GM23248 (cell line): ENCODE data around the gene WDR11. TPM values are rescaled to one million over a fixed set of nuclear protein-coding genes. Genes with fewer than 3 reads are reported as not detected.

Source experiments
- DNase-seq: peaks from one replicate; pipeline ENCODE4 v3.0.0-alpha.2; 2015
- H2AFZ ChIP-seq: fragments of 200-600 bp; sonication (generic); 2 replicates; pipeline ENCODE4 v1.6.1; 2016; ENCODE audit warnings: antibody characterized with exemption
- H3F3A ChIP-seq: fragments of 200-600 bp; sonication (generic); 2 replicates; pipeline ENCODE4 v1.6.1; 2016; ENCODE audit warnings: mild to moderate bottlenecking, antibody characterized with exemption, mixed run types; ENCODE audit not compliant: insufficient read depth
- H3K27ac ChIP-seq: fragments of 200-600 bp; sonication (generic); 2 replicates; pipeline ENCODE4 v1.5.1; 2016; ENCODE audit warnings: mild to moderate bottlenecking
- H3K27me3 ChIP-seq: fragments of 200-600 bp; sonication (generic); replicated peaks from 2 replicates; pipeline ENCODE4 v1.6.1; 2016; ENCODE audit warnings: mild to moderate bottlenecking; ENCODE audit not compliant: insufficient read depth
- H3K36me3 ChIP-seq: fragments of 200-600 bp; sonication (generic); 2 replicates; pipeline ENCODE4 v1.6.1; 2016; ENCODE audit warnings: low read depth, mild to moderate bottlenecking
- H3K4me1 ChIP-seq: fragments of 200-600 bp; sonication (generic); 2 replicates; pipeline ENCODE4 v1.6.1; 2016; ENCODE audit warnings: mild to moderate bottlenecking; ENCODE audit not compliant: insufficient read depth
- H3K4me2 ChIP-seq: fragments of 200-600 bp; sonication (generic); one replicate; pipeline ENCODE4 v1.6.1; 2016; ENCODE audit warnings: mild to moderate bottlenecking; ENCODE audit not compliant: unreplicated experiment
- H3K4me3 ChIP-seq: fragments of 200-600 bp; sonication (generic); 2 replicates; pipeline ENCODE4 v1.5.1; 2016; ENCODE audit warnings: mild to moderate bottlenecking
- H3K79me2 ChIP-seq: fragments of 200-600 bp; sonication (generic); 2 replicates; pipeline ENCODE4 v1.6.1; 2016; ENCODE audit warnings: mild to moderate bottlenecking; ENCODE audit not compliant: insufficient read depth
- H3K9ac ChIP-seq: fragments of 200-600 bp; sonication (generic); 2 replicates; pipeline ENCODE4 v1.6.1; 2016; ENCODE audit warnings: mild to moderate bottlenecking
- H3K9me2 ChIP-seq: fragments of 200-600 bp; sonication (generic); 2 replicates; pipeline ENCODE4 v1.6.1; 2016; ENCODE audit warnings: mixed run types, mild to moderate bottlenecking, moderate library complexity; ENCODE audit not compliant: insufficient read depth
- H3K9me3 ChIP-seq: fragments of 200-600 bp; sonication (generic); one replicate; pipeline ENCODE4 v1.6.1; 2017; ENCODE audit warnings: low read depth
- H4K20me1 ChIP-seq: fragments of 200-600 bp; sonication (generic); 2 replicates; pipeline ENCODE4 v1.6.0; 2016; ENCODE audit not compliant: insufficient read depth
- EZH2 ChIP-seq: fragments of 200-600 bp; sonication (generic); IDR thresholded peaks from 2 replicates; pipeline ENCODE4 v1.6.1; 2018; ENCODE audit warnings: antibody characterized with exemption, mild to moderate bottlenecking; ENCODE audit not compliant: insufficient read depth, poor library complexity, severe bottlenecking
- EZH2phosphoT487 ChIP-seq: fragments of 200-600 bp; sonication (generic); IDR thresholded peaks from 2 replicates; pipeline ENCODE4 v1.6.1; 2018; ENCODE audit warnings: antibody characterized with exemption, moderate library complexity, mild to moderate bottlenecking, low read depth; ENCODE audit not compliant: insufficient read depth
- WGBS, 2 experiments: methylation state at CpG; one replicate each; pipeline ENCODE4 v1.1.6; 2015 to 2017; ENCODE audit warnings: low lambda C conversion rate in 2 of 2, low coverage in 1 of 2; ENCODE audit errors: missing lambda C conversion rate in 2 of 2; 5-methylcytosine and 5-hydroxymethylcytosine counted together
- in situ Hi-C: fragments of 300-500 bp; cut with MboI; formaldehyde crosslinking; loops from 2 replicates; pipeline ENCODE4 v1.15.0; 2020
- polyA plus RNA-seq: library from polyadenylated mRNA; unstranded; fragments of >200 nt; fragmentation: Nextera tagmentation; extraction: Ambion mirVana; gene quantifications from 2 replicates; pipeline ENCODE4 v1.2.1, GENCODE V29; 2016
- total RNA-seq: library from RNA; depleted of rRNA; stranded (reverse); fragments of >200 nt; shearing (Covaris generic); gene quantifications from 2 replicates; pipeline ENCODE4 v1.2.3, GENCODE V29; 2014

The WDR11 gene
- total and polyA plus RNA-seq, 2 experiments from 2014 or later: 27.0 to 61.8 TPM

DNA sequence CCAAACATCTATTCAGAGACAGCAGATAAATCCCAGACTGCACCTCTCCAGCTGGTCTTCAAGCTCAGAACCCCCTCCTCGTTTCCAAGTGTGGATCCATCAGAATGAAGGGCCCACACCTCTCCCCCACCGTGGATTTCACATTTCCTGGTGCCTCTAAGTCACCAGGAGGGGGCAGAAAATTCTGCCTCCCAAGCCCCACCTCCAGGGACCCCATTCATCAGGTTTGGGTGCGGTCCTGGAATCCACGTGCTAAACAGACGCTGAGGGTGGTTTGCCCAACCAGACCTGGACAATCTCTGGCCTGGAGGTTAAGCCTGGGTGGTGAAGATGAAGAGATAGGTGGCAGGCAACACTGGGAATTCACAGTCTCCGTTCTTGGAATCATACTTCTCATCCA is 92.4 kb downstream of the WDR11 start:
- in situ Hi-C loops: loop anchor here (10.0 kb wide), 2 partner anchors 791 to 961 kb away; no protein-coding TSS in a partner anchor
- H2AFZ ChIP-seq: no peak overlapping the region
- TF ChIP-seq EZH2phosphoT487 (no peak), EZH2 (no peak)

GRCh38 chr10:120944586-120945125 is 93.5 kb downstream of the WDR11 start:
- no peak overlapping the region for H2AFZ ChIP-seq
- no peaks in the 10 kb centered on the region for H3K9me3 ChIP-seq
- WGBS, 2 experiments: 63 to 83% methylated on average over 4 of the region's 4 CpGs
- no peak overlapping the region for H3K4me3 ChIP-seq
- H4K20me1 ChIP-seq: no peaks in the 10 kb centered on the region
- no peaks in the 10 kb centered on the region for H3K9me2 ChIP-seq
- no peaks in the 10 kb centered on the region for H3K79me2 ChIP-seq
- in situ Hi-C loops: loop anchor here (10.0 kb wide), 2 partner anchors 790 to 960 kb away; no protein-coding TSS in a partner anchor
- H3K36me3 ChIP-seq: no peaks in the 10 kb centered on the region
- no peak for DNase-seq
- H3F3A ChIP-seq: no peaks in the 10 kb centered on the region
- no peak for TF ChIP-seq EZH2
- TF ChIP-seq EZH2phosphoT487: no peak
- H3K4me2 ChIP-seq: no peak overlapping the region
- H3K27ac ChIP-seq: no peak overlapping the region
- H3K4me1 ChIP-seq: no peaks in the 10 kb centered on the region
- no peak overlapping the region for H3K9ac ChIP-seq
- 0 out of 2 replicates have a peak, but pooled peaks cover under 1% of the 10 kb centered on the region for H3K27me3 ChIP-seq

More for the DNA sequence above, 92.4 kb downstream of the WDR11 start:
- Histone ChIP-seq H3K9ac (no peak overlapping the region), H3K9me3 (no peaks in the 10 kb centered on the region), H3K36me3 (no peaks in the 10 kb centered on the region), H4K20me1 (no peaks in the 10 kb centered on the region), H3K27ac (no peak overlapping the region), H3K79me2 (no peaks in the 10 kb centered on the region), H3K9me2 (no peaks in the 10 kb centered on the region), H3K4me3 (no peak overlapping the region), H3F3A (no peaks in the 10 kb centered on the region), H3K4me1 (no peaks in the 10 kb centered on the region), H3K27me3 (no peaks in the 10 kb centered on the region), H3K4me2 (no peak overlapping the region)
- DNase-seq: no peak
- WGBS, 2 experiments: 72 to 75% methylated on average over 6 of the region's 6 CpGs

DNA sequence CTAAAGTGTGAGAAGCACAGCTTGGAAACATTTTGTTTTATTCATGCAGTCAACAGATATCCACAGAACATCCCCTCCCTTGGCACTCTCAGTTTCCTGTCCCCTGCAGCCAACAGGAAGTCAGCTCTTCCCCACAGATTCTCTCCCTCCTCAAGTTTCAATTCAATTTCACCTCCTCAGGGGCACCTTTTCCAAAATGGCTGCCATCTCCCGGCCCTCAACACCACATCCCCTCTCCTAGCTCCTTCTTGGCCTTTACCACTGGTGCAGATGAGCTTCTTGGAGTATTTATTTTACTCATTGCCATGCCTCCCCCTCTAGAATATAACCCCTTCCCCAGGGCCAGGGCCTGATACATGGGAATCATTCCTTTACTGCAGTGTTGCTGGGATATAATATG is 94.0 kb downstream of the WDR11 start:
- no peaks in the 10 kb centered on the region for H4K20me1 ChIP-seq
- H2AFZ ChIP-seq: no peak overlapping the region
- peaks cover 5% of the 10 kb centered on the region for H3K27me3 ChIP-seq
- H3K4me1 ChIP-seq: no peaks in the 10 kb centered on the region
- no peak for TF ChIP-seq EZH2phosphoT487
- TF ChIP-seq EZH2: no peak
- no peak overlapping the region for H3K27ac ChIP-seq
- H3K9me2 ChIP-seq: no peaks in the 10 kb centered on the region
- in situ Hi-C loops: loop anchor here (10.0 kb wide), 2 partner anchors 790 to 960 kb away; no protein-coding TSS in a partner anchor
- no peaks in the 10 kb centered on the region for H3K9me3 ChIP-seq
- H3F3A ChIP-seq: no peaks in the 10 kb centered on the region
- DNase-seq: no peak
- WGBS, 2 experiments: 75 to 92% methylated on average over 1 of the region's 1 CpG
- H3K36me3 ChIP-seq: no peaks in the 10 kb centered on the region
- no peaks in the 10 kb centered on the region for H3K79me2 ChIP-seq
- H3K9ac ChIP-seq: no peak overlapping the region
- H3K4me2 ChIP-seq: no peak overlapping the region
- no peak overlapping the region for H3K4me3 ChIP-seq

DNA sequence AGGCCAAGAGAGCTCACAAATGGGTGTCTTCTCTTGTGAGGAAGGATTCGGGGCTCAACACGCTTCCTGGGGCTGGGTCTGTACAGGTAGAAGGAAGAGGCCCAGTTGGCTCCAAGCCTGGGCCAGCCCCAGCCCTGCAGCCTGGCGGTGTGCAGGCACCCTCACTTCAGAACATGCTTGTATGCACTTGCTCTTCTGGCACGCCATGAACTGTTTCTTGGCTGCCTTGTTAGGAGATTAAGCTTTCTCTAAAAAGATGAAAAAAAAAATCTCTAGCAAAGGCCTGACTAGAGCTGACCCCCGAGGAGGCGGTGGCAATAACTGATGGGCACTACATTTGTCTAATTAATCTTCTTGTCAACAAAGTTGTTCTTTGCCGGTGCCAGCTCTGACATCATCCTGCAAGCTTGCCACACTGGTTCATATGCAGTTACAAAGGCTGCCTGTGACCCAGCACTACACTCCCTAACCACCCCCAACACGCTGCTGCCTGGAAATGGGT is 94.7 kb downstream of the WDR11 start:
- no peaks in the 10 kb centered on the region for H3K36me3 ChIP-seq
- no peak overlapping the region for H3K4me2 ChIP-seq
- no peak overlapping the region for H3K9ac ChIP-seq
- H3F3A ChIP-seq: no peaks in the 10 kb centered on the region
- DNase-seq: peak; percentile 27
- no peaks in the 10 kb centered on the region for H3K79me2 ChIP-seq
- H3K4me3 ChIP-seq: no peak overlapping the region
- in situ Hi-C loops: loop anchor here (10.0 kb wide), 2 partner anchors 789 to 959 kb away; no protein-coding TSS in a partner anchor
- no peaks in the 10 kb centered on the region for H3K9me3 ChIP-seq
- TF ChIP-seq EZH2: no peak
- TF ChIP-seq EZH2phosphoT487: no peak
- no peaks in the 10 kb centered on the region for H4K20me1 ChIP-seq
- H2AFZ ChIP-seq: no peak overlapping the region
- no peaks in the 10 kb centered on the region for H3K4me1 ChIP-seq
- 39% methylated on average over 8 of the region's 8 CpGs for WGBS, 2 experiments
- no peak overlapping the region for H3K27ac ChIP-seq
- no peaks in the 10 kb centered on the region for H3K9me2 ChIP-seq
- peaks cover 12% of the 10 kb centered on the region for H3K27me3 ChIP-seq
